ENCODE data around the gene CD2AP. TPM values are rescaled to one million over a fixed set of nuclear protein-coding genes. Genes with fewer than 3 reads are reported as not detected.

The CD2AP gene
- total RNA-seq, 4 donors from 2014 or later, result 21.1 to 27.3 (median 22.9) TPM

GRCh38 chr6:47603995-47604394, 126.4 kb downstream of the CD2AP start:
- no peak for DNase-seq (ENCODE audit: low spot score)
- no peak for TF ChIP-seq CTCF (IDR thresholded peaks at IDR 0.05)
- no peak for ATAC-seq (ENCODE audit: low FRiP score)

DNA sequence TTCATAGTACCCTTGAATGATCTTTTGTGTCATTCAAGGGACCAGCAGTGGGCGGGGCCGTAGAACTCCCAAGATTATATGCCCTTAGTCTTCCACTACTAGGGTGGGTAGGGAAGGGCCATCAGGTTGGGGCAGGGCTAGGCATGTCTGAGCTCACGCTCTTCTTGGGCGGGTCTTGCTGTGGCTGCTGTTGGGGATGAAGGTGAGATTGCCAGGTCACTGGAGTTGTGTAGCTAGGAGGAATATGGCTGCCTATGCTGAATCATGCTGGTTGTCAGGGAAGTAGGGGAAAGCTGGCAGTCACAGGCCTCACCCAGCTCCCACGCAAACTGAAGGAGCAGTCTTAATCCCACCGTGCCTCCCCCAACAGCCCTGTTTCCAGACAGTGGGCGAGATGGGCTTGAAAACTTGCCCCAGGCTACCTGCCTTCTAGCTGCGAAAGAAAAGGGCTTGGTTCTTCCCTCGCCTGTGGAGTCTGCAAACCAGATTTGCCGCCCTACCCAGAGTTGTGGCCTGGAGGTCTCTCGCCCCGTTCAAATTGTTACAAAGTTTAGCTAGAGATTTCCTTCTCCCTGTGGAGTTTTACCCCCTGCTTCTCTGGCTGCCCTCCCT, 144.4 kb downstream of the CD2AP start:
- DNase-seq (ENCODE audit: low spot score) (no peak), ATAC-seq (ENCODE audit: low FRiP score) (no peak)
- TF ChIP-seq CTCF (IDR thresholded peaks at IDR 0.05), result no peak

GRCh38 chr6:47626782-47627181, 149.2 kb downstream of the CD2AP start:
- DNase-seq (ENCODE audit: low spot score) (no peak), ATAC-seq (ENCODE audit: low FRiP score) (no peak)
- no peak for TF ChIP-seq CTCF (IDR thresholded peaks at IDR 0.05)

DNA sequence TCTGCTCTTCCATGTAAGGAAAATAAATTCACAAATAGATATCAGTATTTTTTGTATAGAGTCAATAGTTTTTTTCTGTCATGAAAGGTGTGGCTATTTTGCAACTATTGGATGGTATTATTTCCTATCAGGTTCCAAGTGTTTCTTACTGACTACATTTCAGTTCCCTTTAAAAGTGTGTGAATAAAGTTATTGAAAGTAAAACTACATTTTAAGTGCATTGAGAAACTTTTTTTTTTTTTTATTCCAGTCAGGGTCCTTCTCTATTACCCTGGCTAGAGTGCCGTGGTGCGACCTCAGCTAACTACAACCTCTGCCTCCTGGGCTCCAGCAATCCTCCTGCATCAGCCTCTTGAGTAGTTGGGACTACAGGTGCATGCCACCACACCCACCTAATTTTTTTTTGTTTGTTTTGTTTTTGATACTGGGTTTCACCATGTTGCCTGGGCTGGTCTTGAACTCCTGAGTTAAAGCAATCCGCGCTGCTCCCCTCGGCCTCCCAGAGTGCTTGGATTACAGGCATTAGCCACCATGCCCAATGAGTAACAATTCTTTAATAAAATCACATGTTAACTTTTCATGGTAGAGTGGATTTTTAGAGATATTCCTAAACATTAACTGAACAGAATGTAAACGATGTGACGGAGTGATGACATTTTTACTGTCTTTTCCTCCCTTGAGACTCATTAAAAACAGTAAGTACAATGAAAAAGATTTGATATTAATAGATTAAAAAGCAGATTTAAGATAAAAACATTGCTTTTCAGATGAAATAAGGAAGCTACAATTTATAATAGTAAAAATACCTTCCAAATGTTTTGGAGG, 151.1 kb downstream of the CD2AP start:
- no peak for TF ChIP-seq CTCF (IDR thresholded peaks at IDR 0.05)
- ATAC-seq (ENCODE audit: low FRiP score) (no peak), DNase-seq (ENCODE audit: low spot score) (no peak)

DNA sequence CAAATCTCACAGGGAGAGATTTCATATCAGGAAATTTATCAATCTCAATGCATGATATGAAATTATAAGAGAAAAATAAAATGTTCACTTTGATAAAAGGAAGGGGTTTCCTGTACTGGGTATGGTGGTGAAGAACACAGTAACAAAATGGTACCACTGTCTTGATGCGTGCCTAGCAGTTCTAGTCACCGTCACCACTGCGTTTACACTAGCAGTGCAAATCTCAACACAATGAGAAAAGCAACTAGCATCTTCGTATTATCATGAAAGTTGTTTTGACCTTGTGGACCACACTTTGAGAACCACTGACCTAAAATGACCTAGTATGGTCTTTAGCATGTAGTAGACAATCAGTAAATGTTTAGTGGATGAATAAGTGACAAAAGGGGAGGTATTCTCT, 152.4 kb downstream of the CD2AP start:
- ATAC-seq (ENCODE audit: low FRiP score), result no peak
- no peak for TF ChIP-seq CTCF (IDR thresholded peaks at IDR 0.05)

DNA sequence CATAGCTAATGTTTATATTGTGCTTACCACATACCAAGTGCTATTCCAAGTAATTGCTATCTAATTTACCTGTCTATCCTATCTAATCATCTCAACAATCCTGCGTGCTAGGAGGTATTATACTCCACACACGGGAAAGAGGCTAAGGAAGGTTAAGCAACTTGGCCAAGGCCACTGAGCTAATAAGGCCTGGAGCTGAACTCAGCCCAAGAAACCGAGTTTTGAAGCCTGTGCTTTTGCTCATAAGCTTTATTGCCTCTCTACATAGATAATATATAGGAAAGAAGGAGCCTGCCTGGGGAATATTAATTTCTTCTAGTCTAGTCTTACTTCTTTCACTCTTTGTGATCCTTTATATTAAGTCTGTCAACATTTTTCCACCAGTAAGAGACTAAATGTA, 153.0 kb downstream of the CD2AP start:
- DNase-seq (ENCODE audit: low spot score) (no peak), ATAC-seq (ENCODE audit: low FRiP score) (no peak)
- TF ChIP-seq CTCF (IDR thresholded peaks at IDR 0.05), result no peak

More for the DNA sequence above, 152.4 kb downstream of the CD2AP start:
- DNase-seq (ENCODE audit: low spot score), result no peak
